PC-3 (cell line): ENCODE results near the gene TAL2.

Source experiments
- CTCF ChIP-seq: fragments of 300-600 bp; sonication (generic); conservative IDR thresholded peaks from 2 replicates; pipeline ENCODE4 v1.5.1; 2017; ENCODE audit warnings: antibody characterized with exemption, low read depth, mild to moderate bottlenecking, low read length
- EZH2phosphoT487 ChIP-seq: fragments of 300-600 bp; sonication (generic); IDR thresholded peaks from 2 replicates; pipeline ENCODE4 v1.6.1; 2018; ENCODE audit warnings: mild to moderate bottlenecking, antibody characterized with exemption, low read length, borderline replicate concordance

GRCh38 chr9:105710638-105711037, 48.4 kb downstream of the TAL2 start:
- no peak for TF ChIP-seq CTCF
- no peak for TF ChIP-seq EZH2phosphoT487
